Mammary epithelial cell (primary cell): ENCODE measurements around the gene TMEM121.

Experiments
- EZH2 ChIP-seq: IDR thresholded peaks from 2 replicates; pipeline ENCODE4 v1.6.1; 2012; ENCODE audit warnings: low read length, inconsistent platforms, borderline replicate concordance
- TF ChIP-seq, protein P1 (sequence below), 2 donors: IDR thresholded peaks in 1 of 2; conservative IDR thresholded peaks in 1 of 2; 2 replicates each; pipeline ENCODE4 v1.5.1; 2011 to 2012; ENCODE audit warnings: inconsistent platforms in 2 of 2, low read length in 2 of 2, mild to moderate bottlenecking in 2 of 2, control low read depth in 1 of 2, low read depth in 1 of 2; ENCODE audit not compliant: insufficient read depth in 1 of 2; ENCODE audit errors: extremely low read depth in 1 of 2

DNA sequence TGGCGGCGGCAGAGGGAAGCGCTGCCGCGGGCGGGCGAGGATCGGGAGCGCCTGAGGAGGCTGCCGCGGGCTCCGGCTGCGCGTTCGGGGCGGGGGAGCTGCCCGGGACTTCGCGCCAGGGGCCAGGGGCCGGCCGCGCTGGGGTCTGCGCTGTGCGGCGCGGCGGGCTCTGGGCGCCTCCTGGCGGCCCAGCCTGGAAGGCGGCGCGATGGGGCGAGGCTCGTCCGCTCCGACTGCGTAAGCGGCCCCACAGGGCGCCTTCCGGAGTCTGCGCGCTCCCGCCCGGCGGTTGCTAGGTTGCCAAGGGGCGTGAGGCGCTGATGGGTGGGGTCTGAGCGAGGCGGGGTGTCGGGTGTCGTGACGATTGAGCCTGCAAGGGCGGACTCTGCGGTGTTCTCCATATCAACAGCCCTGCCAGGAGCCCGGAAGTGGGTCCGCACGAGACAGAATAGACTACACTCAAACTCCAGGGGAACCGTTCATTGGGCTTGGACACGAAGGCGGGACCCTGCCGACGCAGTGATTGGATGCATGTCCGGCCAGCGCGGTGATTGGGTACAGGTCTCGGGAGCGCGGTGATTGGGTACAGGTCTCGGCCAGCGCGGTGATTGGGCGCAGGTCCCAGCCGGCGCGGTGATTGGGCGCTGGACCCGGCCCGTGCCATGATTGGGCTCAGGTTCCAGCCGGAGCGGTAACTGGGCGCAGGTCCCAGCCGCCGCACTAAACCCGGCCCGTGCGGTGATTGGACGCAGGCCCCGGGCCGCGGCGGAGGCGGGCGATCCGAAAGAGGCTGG is 35.6 kb upstream of the TMEM121 start, which contains the start of gene TEDC1:
- TF ChIP-seq, protein P1, sequence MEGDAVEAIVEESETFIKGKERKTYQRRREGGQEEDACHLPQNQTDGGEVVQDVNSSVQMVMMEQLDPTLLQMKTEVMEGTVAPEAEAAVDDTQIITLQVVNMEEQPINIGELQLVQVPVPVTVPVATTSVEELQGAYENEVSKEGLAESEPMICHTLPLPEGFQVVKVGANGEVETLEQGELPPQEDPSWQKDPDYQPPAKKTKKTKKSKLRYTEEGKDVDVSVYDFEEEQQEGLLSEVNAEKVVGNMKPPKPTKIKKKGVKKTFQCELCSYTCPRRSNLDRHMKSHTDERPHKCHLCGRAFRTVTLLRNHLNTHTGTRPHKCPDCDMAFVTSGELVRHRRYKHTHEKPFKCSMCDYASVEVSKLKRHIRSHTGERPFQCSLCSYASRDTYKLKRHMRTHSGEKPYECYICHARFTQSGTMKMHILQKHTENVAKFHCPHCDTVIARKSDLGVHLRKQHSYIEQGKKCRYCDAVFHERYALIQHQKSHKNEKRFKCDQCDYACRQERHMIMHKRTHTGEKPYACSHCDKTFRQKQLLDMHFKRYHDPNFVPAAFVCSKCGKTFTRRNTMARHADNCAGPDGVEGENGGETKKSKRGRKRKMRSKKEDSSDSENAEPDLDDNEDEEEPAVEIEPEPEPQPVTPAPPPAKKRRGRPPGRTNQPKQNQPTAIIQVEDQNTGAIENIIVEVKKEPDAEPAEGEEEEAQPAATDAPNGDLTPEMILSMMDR (conservative IDR thresholded peaks at IDR 0.05 in 1 of 2, IDR thresholded peaks at IDR 0.05 in 1 of 2; ENCODE audit: extremely low read depth in 1 of 2, insufficient read depth in 1 of 2, low read depth in 1 of 2, low read length in 2 of 2) = peak; percentile 51 to 65
- no peak for TF ChIP-seq EZH2
